Right lobe of liver (tissue), 6 donors: ENCODE results near the gene SFXN1. TPM values are rescaled to one million over a fixed set of nuclear protein-coding genes. Genes with fewer than 3 reads are reported as not detected.

Experiments used
- ATAC-seq, 4 donors: fragments of 200-7000 bp; cut with Tn5 transposase; one replicate each; pipeline ENCODE4 v1.9.1; 2020; ENCODE audit warnings: mild to moderate bottlenecking in 4 of 4, moderate library complexity in 4 of 4
- DNase-seq, 3 donors: peaks; one replicate each; pipeline ENCODE4 v3.0.0-alpha.2; 2020
- H3K27ac ChIP-seq, 3 donors: fragments of 200-600 bp; one replicate each; pipeline ENCODE4 v1.8.0; 2022
- H3K27me3 ChIP-seq, 2 donors: fragments of 200-600 bp; one replicate each; pipeline ENCODE4 v1.8.0; 2022
- H3K36me3 ChIP-seq, 4 donors: fragments of 200-600 bp; sonication (generic) in 1 of 4; one replicate each; pipeline versions ENCODE4 v1.5.1 to v1.8.0; 2017 to 2022; ENCODE audit warnings: control low read depth in 1 of 4
- H3K4me1 ChIP-seq, 4 donors: fragments of 200-600 bp; sonication (generic) in 1 of 4; one replicate each; pipeline versions ENCODE4 v1.5.1 to v1.8.0; 2017 to 2022; ENCODE audit warnings: control low read depth in 1 of 4
- H3K4me3 ChIP-seq, 3 donors: fragments of 200-600 bp; one replicate each; pipeline ENCODE4 v1.8.0; 2022
- H3K9me3 ChIP-seq, 4 donors: fragments of 200-600 bp; sonication (generic) in 1 of 4; one replicate each; pipeline versions ENCODE4 v1.5.1 to v1.8.0; 2017 to 2022; ENCODE audit warnings: control low read depth in 1 of 4
- CTCF ChIP-seq, 4 donors: fragments of 200-600 bp in 3 of 4; fragments of 450-650 bp in 1 of 4; IDR thresholded peaks; one replicate each; pipeline versions ENCODE4 v1.5.1 to v1.8.0; 2016 to 2022; ENCODE audit warnings: antibody characterized with exemption in 4 of 4, mild to moderate bottlenecking in 2 of 4
- POLR2A ChIP-seq: fragments of 450-650 bp; IDR thresholded peaks from one replicate; pipeline ENCODE4 v1.6.1; 2017; ENCODE audit warnings: antibody characterized with exemption, mild to moderate bottlenecking
- WGBS: methylation state at CpG from one replicate; pipeline ENCODE4 v1.1.6; 2018; ENCODE audit warnings: low coverage, low lambda C conversion rate; ENCODE audit not compliant: insufficient coverage; ENCODE audit errors: missing lambda C conversion rate; 5-methylcytosine and 5-hydroxymethylcytosine counted together
- intact Hi-C, 2 donors: fragments of 100-400 bp; cut with DNase I; formaldehyde crosslinking; loops; one replicate each; pipeline versions ENCODE4 v1.11.2 to v1.14.1; 2022
- total RNA-seq, 6 experiments: library from RNA; depleted of rRNA in 2 of 6; stranded (reverse); fragments of >200 nt in 2 of 6; fragmentation: NEBNext Ultra II Directional in 3 of 6; extraction: Animal tissue kit (Norgen Biotek cat#: 25700) in 3 of 6; gene quantifications; one replicate each; pipeline versions ENCODE4 v1.1.0 to v1.2.4, GENCODE V29; 2016 to 2023
- donor health status: DM: no; HTN: yes; CAD: no.
- donor health status: DM: no; HTN: no; CAD: no.
- donor health status: DM: no; HTN: no; CAD: no.
- donor health status: DM: no; HTN: yes; CAD: no.
- donor health status: DM: no; HTN: yes; CAD: no.

Gene SFXN1
- total RNA-seq, 6 experiments from 2014 or later, result 58.9 to 123 (median 89.1) TPM

DNA sequence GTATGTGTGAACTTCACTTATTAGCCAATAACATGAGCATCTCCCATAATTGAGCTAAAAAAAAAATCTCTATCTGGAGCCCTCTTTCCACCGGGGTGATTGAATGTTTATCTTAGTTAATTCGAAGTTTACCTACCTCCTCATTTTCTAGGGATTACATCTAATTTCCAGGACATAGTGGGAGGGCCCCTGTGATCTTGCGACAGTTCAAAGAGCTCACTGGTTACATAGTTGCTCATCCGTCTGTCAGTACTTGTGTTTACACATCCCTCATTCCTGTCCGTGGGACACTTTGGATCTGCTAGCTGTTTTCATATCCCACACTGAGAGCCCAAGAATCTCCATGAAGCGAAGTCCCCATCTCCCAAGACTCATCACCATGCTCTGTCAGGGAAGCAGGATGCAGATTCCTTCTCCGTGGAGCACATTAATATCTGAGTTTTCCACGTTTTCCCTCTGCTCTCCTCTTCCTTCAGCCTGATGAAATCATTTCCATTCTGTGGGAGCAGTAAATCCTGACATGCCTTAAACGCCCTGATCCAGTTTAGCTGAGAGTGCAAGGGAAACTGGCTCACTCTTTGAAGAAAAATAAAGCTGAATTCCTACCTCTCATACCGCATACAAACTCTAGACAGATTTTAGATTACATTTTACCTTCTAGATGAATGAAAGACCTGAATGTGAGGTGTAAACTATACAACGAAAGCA is 10.2 kb upstream of the SFXN1 start:
- Histone ChIP-seq H3K9me3 (no peaks in the 10 kb centered on the region), H3K27me3 (no peaks in the 10 kb centered on the region), H3K36me3 (no peaks in the 10 kb centered on the region), H3K4me1 (peaks cover 0 to 25% (median 9%) of the 10 kb centered on the region in 4 donors), H3K4me3 (no peak overlapping the region), H3K27ac (peak overlapping the region; percentile 41 to 66 (median 54))
- WGBS, result 19% methylated on average over 11 of the region's 11 CpGs
- DNase-seq, result peak in 1 of 3 donors; percentile 64
- TF ChIP-seq CTCF (IDR thresholded peaks at IDR 0.05), result no peak
- no peak for TF ChIP-seq POLR2A
- peak; percentile 84 to 93 (median 88) for ATAC-seq
- intact Hi-C loops, result no loop called here

DNA sequence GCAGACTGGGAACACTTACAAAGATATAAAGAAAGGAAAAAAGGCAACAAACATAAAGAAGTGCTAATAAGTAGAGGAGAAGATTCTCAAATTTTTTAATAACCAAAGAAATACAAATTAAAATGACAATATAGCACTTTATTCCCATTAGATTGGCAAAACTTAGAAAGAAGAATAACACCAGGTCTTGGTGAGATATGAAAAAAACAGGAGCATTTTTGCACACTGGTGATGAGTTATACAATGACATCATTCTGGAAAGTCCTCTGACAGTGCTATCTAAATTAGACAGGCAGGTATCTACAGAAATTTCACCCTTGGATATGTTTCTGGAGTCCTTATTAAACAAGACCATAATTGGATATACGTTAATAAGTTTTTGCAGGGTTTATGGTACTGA is 9.5 kb upstream of the SFXN1 start:
- TF ChIP-seq CTCF (IDR thresholded peaks at IDR 0.05), result no peak
- TF ChIP-seq POLR2A, result no peak

DNA sequence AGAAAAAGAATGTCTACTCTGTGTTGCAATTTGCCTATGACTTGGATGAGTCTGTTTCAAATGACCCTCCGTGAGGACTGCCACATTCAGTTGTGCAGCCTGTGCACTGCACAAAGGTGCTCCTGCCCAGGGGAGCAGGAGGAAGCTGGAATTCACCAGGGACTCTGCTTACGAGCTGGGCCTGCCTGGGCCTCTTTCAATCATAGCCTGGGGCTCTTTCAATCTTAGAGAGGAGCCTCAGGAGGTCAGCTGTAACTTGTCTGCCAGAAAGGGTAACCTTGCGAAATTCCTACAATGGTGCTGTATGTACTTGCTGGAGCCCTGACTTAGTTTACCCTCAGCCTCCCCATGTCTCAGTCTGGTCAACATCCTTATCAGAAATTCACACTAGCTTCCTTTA is 8.4 kb upstream of the SFXN1 start:
- H3K36me3 ChIP-seq, result no peaks in the 10 kb centered on the region
- H3K9me3 ChIP-seq, result no peaks in the 10 kb centered on the region
- H3K4me1 ChIP-seq, result peaks cover 0 to 36% (median 10%) of the 10 kb centered on the region in 4 donors
- no peak overlapping the region for H3K27ac ChIP-seq
- no peaks in the 10 kb centered on the region for H3K27me3 ChIP-seq
- no peak overlapping the region for H3K4me3 ChIP-seq
- TF ChIP-seq CTCF (IDR thresholded peaks at IDR 0.05), result no peak
- no peak for TF ChIP-seq POLR2A
- WGBS, result no CpG with 5 or more reads among the region's 3 CpGs
- DNase-seq (no peak), ATAC-seq (no peak)
- intact Hi-C loops, result no loop called here

More for the DNA sequence above, 9.5 kb upstream of the SFXN1 start:
- Histone ChIP-seq H3K4me1 (peaks cover 0 to 27% (median 9%) of the 10 kb centered on the region in 4 donors), H3K36me3 (no peaks in the 10 kb centered on the region), H3K9me3 (no peaks in the 10 kb centered on the region), H3K4me3 (no peak overlapping the region), H3K27me3 (no peaks in the 10 kb centered on the region), H3K27ac (peak overlapping the region in 1 of 3 donors; percentile 54)
- intact Hi-C loops, result no loop called here
- ATAC-seq, result no peak
- no peak for DNase-seq
- 100% methylated on average over 1 of the region's 1 CpG for WGBS

DNA sequence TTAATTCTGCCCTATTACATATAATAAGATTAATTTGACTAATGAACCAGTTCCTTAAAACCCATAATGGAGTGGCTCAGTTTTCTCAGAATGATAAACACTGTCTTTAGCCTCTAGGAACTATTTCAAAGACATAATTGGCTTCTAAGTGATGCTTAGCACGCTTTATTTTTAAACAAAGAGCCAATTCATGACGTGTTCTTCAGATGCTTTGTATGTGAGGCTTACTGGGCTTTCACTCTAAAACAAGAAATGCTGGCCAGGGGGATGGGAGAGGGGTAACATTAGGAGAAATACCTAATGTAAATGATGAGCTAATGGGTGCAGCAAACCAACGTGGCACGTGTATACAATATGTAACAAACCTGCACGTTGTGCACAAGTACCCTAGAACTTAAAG is 7.6 kb upstream of the SFXN1 start:
- ATAC-seq (no peak), DNase-seq (no peak)
- Histone ChIP-seq H3K9me3 (no peaks in the 10 kb centered on the region), H3K27me3 (no peaks in the 10 kb centered on the region), H3K36me3 (no peaks in the 10 kb centered on the region), H3K4me1 (peaks cover 0 to 39% (median 13%) of the 10 kb centered on the region in 4 donors), H3K27ac (no peak overlapping the region), H3K4me3 (no peak overlapping the region)
- no peak for TF ChIP-seq CTCF (IDR thresholded peaks at IDR 0.05)
- no peak for TF ChIP-seq POLR2A
- 74% methylated on average over 5 of the region's 5 CpGs for WGBS
- intact Hi-C loops, result no loop called here
